ENCODE measurements around the gene GINS2.

DNA sequence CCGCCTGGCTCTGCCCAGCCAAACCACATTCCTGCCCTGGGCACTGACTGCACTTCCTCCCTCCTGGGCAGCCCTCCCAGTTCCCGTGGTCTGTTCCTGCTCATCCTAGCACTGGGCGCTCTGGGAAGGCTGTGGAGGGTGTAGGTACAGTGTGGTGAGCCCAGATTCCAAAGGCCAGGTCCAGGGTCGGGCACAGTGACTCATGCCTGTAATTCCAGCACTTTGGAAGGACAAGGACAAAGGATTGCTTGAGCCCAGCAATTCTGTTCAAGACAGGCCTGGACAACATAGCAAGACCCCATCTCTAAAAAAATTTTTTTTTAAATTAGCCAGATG lies 31.5 kb upstream of the GINS2 start:
- TF ChIP-seq CTCF (conservative IDR thresholded peaks at IDR 0.05; ENCODE audit: low read length) = no peak
- TF ChIP-seq EZH2phosphoT487 (IDR thresholded peaks at IDR 0.05; ENCODE audit: borderline replicate concordance) = no peak
